ENCODE data around the gene SMAD4. TPM values are rescaled to one million over a fixed set of nuclear protein-coding genes. Genes with fewer than 3 reads are reported as not detected.

The SMAD4 gene
- total RNA-seq, 2 donors from 2014 or later, result 214 to 225 TPM

DNA sequence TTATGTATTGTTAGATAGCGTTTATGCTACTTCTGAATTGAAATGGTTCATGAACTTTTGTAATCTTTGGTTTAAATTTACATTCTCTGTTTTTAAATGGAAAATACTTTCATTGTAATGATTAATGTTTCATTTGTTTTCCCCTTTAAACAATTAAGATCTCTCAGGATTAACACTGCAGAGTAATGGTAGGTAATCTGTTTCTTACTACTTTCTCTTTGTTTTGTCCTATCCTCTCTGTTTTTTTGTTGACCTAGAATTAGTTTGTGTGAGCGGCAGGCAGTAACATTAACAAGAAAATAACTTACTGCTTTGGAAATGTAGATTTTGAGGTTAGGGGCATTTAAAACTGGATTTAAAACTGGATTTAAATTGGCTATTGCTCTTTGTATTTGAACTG is 19.1 kb downstream of the SMAD4 start:
- peaks cover 13% of the 10 kb centered on the region for H3K4me1 ChIP-seq (replicated peaks)
- no peak for DNase-seq (ENCODE audit: low spot score)
- H3K4me3 ChIP-seq, result no peak overlapping the region
- H3K36me3 ChIP-seq, result no peaks in the 10 kb centered on the region
- intact Hi-C loops (cut with DNase I), result no loop called here
- H3K27me3 ChIP-seq (replicated peaks; ENCODE audit: insufficient read depth), result no peaks in the 10 kb centered on the region
- H3K27ac ChIP-seq, result no peak overlapping the region
- 97% methylated on average over 2 of the region's 2 CpGs for WGBS
- TF ChIP-seq POLR2AphosphoS5 (IDR thresholded peaks at IDR 0.05) (no peak), POLR2A (IDR thresholded peaks at IDR 0.05) (no peak)
- TF ChIP-seq, protein P1, sequence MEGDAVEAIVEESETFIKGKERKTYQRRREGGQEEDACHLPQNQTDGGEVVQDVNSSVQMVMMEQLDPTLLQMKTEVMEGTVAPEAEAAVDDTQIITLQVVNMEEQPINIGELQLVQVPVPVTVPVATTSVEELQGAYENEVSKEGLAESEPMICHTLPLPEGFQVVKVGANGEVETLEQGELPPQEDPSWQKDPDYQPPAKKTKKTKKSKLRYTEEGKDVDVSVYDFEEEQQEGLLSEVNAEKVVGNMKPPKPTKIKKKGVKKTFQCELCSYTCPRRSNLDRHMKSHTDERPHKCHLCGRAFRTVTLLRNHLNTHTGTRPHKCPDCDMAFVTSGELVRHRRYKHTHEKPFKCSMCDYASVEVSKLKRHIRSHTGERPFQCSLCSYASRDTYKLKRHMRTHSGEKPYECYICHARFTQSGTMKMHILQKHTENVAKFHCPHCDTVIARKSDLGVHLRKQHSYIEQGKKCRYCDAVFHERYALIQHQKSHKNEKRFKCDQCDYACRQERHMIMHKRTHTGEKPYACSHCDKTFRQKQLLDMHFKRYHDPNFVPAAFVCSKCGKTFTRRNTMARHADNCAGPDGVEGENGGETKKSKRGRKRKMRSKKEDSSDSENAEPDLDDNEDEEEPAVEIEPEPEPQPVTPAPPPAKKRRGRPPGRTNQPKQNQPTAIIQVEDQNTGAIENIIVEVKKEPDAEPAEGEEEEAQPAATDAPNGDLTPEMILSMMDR (IDR thresholded peaks at IDR 0.05), result no peak
- H3K9me3 ChIP-seq, result no peaks in the 10 kb centered on the region

DNA sequence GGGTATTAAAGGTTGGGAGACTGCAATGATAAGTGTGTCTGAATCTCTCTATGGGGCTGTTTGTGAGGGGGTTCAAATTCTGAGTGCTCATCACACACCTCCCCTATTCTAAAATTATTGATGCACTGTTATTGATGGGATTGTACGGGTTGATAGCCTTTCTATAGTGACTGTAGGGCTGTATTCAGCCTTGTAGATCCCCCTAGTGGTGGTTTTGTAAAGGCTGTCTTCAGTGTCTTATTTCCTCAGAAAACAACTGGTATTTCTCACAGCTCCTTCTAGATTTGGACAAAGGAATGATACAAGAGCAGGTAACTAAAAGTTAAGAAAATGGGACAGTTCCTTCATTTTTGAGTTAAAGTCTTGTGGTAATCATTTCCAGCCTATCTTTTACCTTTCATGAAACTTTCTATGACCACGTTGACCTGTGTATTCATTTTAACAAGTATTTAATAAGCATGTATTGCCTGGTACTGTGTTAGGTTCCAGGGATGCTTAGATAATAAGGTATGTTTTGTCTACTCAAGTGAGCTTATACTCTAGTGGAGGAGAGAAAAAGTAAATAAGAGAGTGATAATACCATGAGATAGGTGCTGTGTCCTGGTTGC is 21.2 kb downstream of the SMAD4 start:
- H3K4me3 ChIP-seq, result no peak overlapping the region
- no peak overlapping the region for H3K27ac ChIP-seq
- no peaks in the 10 kb centered on the region for H3K36me3 ChIP-seq
- TF ChIP-seq, protein P1 (IDR thresholded peaks at IDR 0.05), result peak; percentile 61 to 75 (median 72)
- TF ChIP-seq POLR2AphosphoS5 (IDR thresholded peaks at IDR 0.05) (peak; percentile 9), POLR2A (IDR thresholded peaks at IDR 0.05) (no peak)
- H3K9me3 ChIP-seq, result no peaks in the 10 kb centered on the region
- 44% methylated on average over 2 of the region's 2 CpGs for WGBS
- H3K27me3 ChIP-seq (replicated peaks; ENCODE audit: insufficient read depth), result no peaks in the 10 kb centered on the region
- intact Hi-C loops (cut with DNase I), result loop anchor here (5.0 kb wide), 1 partner anchor 234 kb away; no protein-coding TSS in a partner anchor
- DNase-seq (ENCODE audit: low spot score), result peak; percentile 26
- peaks cover 9% of the 10 kb centered on the region for H3K4me1 ChIP-seq (replicated peaks)

DNA sequence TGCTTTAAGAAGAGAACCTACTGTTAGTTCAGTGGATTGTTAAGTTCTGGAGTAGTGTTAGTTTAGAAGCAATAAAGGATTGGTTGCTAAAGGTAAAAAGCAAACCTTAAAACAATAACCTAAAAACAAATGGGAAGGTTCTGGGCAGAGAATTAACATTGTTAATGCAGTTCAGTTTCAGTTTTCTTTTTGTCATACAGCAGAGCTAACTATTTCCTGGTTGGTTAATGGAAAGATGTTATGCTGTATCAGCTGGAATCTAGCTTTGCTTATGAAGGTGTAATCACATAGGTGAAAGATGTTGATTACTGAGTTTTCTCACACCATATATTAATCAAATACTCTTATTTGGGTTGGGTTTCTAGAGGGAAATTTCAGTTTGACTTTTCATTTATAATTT is 23.8 kb downstream of the SMAD4 start:
- H3K4me1 ChIP-seq (replicated peaks), result peaks cover 9% of the 10 kb centered on the region
- H3K27me3 ChIP-seq (replicated peaks; ENCODE audit: insufficient read depth), result no peaks in the 10 kb centered on the region
- no peak overlapping the region for H3K4me3 ChIP-seq
- TF ChIP-seq, protein P1 (IDR thresholded peaks at IDR 0.05), result no peak
- TF ChIP-seq POLR2A (IDR thresholded peaks at IDR 0.05) (no peak), POLR2AphosphoS5 (IDR thresholded peaks at IDR 0.05) (no peak)
- intact Hi-C loops (cut with DNase I), result loop anchor here (5.0 kb wide), 1 partner anchor 237 kb away; no protein-coding TSS in a partner anchor
- no peaks in the 10 kb centered on the region for H3K36me3 ChIP-seq
- no peak overlapping the region for H3K27ac ChIP-seq
- DNase-seq (ENCODE audit: low spot score), result no peak
- H3K9me3 ChIP-seq, result no peaks in the 10 kb centered on the region

DNA sequence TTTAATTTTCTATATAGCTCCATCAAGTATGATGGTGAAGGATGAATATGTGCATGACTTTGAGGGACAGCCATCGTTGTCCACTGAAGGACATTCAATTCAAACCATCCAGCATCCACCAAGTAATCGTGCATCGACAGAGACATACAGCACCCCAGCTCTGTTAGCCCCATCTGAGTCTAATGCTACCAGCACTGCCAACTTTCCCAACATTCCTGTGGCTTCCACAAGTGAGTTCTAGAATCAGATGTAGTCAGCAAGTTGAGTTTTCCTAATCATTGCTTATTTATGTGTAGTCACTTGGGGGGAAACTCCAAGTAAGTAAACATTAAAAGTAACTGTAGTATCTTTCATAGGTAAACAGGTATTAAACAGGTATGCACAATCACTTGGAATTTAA is 24.8 kb downstream of the SMAD4 start:
- intact Hi-C loops (cut with DNase I), result loop anchor here (5.0 kb wide), 1 partner anchor 237 kb away; no protein-coding TSS in a partner anchor
- no peak overlapping the region for H3K27ac ChIP-seq
- peaks cover 9% of the 10 kb centered on the region for H3K4me1 ChIP-seq (replicated peaks)
- TF ChIP-seq POLR2A (IDR thresholded peaks at IDR 0.05) (no peak), POLR2AphosphoS5 (IDR thresholded peaks at IDR 0.05) (no peak)
- TF ChIP-seq, protein P1 (IDR thresholded peaks at IDR 0.05), result no peak
- H3K27me3 ChIP-seq (replicated peaks; ENCODE audit: insufficient read depth), result no peaks in the 10 kb centered on the region
- no peak for DNase-seq (ENCODE audit: low spot score)
- no peaks in the 10 kb centered on the region for H3K9me3 ChIP-seq
- H3K4me3 ChIP-seq, result no peak overlapping the region
- WGBS, result 93% methylated on average over 3 of the region's 3 CpGs
- H3K36me3 ChIP-seq, result peaks cover 0 to 3% of the 10 kb centered on the region in 2 donors

DNA sequence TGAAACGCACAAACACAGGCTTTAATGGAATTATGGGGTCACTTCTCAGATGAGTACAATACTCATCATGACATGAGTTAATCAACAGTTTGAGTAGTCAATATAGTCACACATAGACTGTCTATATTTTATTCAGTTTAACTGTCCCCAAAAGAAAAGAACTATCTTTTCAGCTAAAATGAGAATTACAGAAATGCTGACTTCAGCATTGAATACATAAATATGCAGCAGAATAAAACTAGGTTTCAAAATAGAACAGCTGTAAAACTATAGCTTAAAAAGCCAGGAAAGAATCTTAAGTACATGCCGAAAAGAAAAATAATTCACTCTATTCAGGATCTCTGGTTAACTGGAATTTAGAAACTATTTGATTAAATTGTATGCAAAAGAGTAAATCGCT is 30.0 kb downstream of the SMAD4 start:
- Histone ChIP-seq H3K27me3 (replicated peaks; ENCODE audit: insufficient read depth) (no peaks in the 10 kb centered on the region), H3K4me3 (no peak overlapping the region), H3K9me3 (no peaks in the 10 kb centered on the region), H3K36me3 (peaks cover 0 to 6% of the 10 kb centered on the region in 2 donors), H3K4me1 (replicated peaks) (no peaks in the 10 kb centered on the region), H3K27ac (no peak overlapping the region)
- no peak for TF ChIP-seq POLR2AphosphoS5 (IDR thresholded peaks at IDR 0.05)
- no peak for TF ChIP-seq POLR2A (IDR thresholded peaks at IDR 0.05)
- TF ChIP-seq, protein P1 (IDR thresholded peaks at IDR 0.05), result no peak
- WGBS, result 76% methylated on average over 3 of the region's 3 CpGs
- no peak for DNase-seq (ENCODE audit: low spot score)
- intact Hi-C loops (cut with DNase I), result no loop called here
